Mononuclear cell (primary cell): ENCODE results near the gene DIO3. TPM values are rescaled to one million over a fixed set of nuclear protein-coding genes. Genes with fewer than 3 reads are reported as not detected.
"Not testable (repeated sequence)": the region's sequence is repeated elsewhere in the genome, so short reads cannot be mapped to it uniquely, and the experiment has no call there.

Experiments used
- H3K27me3 ChIP-seq: 2 replicates; pipeline ENCODE4 v1.6.0; 2011; ENCODE audit warnings: low read length, control low read depth; ENCODE audit not compliant: insufficient read depth
- H3K4me1 ChIP-seq: 2 replicates; pipeline ENCODE4 v1.5.1; 2011; ENCODE audit warnings: mild to moderate bottlenecking, low read length, control low read depth; ENCODE audit not compliant: insufficient read depth
- H3K4me3 ChIP-seq: 2 replicates; pipeline ENCODE4 v1.5.1; 2011; ENCODE audit warnings: mild to moderate bottlenecking, low read length, moderate library complexity
- H3K9me3 ChIP-seq: 2 replicates; pipeline ENCODE4 v1.5.1; 2011; ENCODE audit warnings: low read depth, mild to moderate bottlenecking, control low read depth, low read length
- total RNA-seq: library from RNA; depleted of rRNA; stranded (reverse); fragments of >200 nt; gene quantifications from one replicate; pipeline ENCODE4 v1.2.3, GENCODE V29; 2012

Gene DIO3
- total RNA-seq, 1 donor, result not detected

DNA sequence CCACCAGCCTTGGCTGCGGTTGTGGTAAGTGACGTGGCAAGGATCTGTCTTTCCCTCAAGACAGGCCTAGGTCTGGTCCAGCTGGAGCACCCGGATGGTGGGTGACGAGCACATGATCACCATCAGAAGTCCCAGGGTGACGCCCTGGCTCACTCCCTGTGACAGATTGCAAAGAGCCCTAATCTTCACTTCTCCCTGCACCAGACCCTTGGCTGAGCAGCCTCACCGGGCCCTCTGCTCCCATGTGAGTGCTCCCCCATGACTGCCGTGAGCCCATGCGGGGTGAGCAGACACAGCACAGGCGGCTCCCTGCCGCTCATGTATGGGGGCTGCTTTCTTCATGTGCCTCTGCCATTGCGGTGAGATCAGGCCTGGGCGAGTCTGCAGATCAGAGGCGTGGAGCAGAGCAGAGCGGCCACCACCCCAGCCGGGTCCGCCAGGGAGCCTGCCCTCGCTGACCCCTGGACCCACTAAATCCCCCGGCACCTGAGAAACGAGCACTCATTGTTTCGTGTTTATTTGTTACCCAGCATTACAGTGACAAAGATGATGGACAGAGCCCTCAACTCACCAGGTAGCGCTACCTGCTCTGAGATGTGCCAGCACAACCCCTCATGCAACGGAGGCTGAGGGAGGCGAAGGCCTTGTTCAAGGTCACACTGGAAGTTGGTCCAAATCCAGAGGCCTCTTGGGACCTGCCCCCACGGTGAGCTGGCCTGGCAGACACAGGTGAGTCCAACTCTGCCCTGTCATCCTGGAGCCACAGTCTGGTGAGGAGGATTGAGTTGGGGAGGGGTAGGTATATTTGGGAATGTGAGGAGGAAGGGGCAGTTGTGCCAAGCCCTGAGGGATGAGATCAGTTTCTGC, 9.3 kb upstream of the DIO3 start:
- no peaks in the 10 kb centered on the region for H3K27me3 ChIP-seq
- no peaks in the 10 kb centered on the region for H3K4me1 ChIP-seq
- no peak overlapping the region for H3K4me3 ChIP-seq
- no peaks in the 10 kb centered on the region for H3K9me3 ChIP-seq

DNA sequence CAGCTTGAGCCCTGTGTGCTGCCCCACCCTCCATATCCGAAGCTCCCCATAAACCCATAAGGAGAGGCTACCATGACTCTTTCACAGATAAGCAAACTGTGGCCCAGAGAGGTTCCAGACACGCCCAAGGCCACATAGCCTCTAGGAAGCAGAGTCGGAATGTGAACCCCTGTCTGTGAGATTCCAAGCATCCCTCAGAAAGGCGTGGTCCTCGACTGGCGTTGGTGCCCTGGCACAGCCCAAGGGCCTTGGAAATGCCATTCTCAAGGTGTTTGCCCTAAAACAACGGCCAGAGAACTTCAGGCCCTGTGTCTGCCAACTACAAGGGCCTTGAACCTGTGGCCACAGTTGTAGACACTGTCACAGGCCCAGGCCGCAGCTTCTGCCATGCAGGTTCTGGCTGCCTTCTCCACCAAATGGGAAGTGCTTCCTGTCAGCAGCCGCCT, 8.5 kb upstream of the DIO3 start:
- Histone ChIP-seq H3K4me3 (no peak overlapping the region), H3K4me1 (no peaks in the 10 kb centered on the region), H3K27me3 (no peaks in the 10 kb centered on the region), H3K9me3 (no peaks in the 10 kb centered on the region)

GRCh38 chr14:101553393-101553792, 7.9 kb upstream of the DIO3 start:
- Histone ChIP-seq H3K4me3 (no peak overlapping the region), H3K27me3 (peaks cover 2% of the 10 kb centered on the region), H3K9me3 (no peaks in the 10 kb centered on the region), H3K4me1 (no peaks in the 10 kb centered on the region)

GRCh38 chr14:101553931-101554330, 7.4 kb upstream of the DIO3 start:
- no peaks in the 10 kb centered on the region for H3K4me1 ChIP-seq
- H3K4me3 ChIP-seq, result no peak overlapping the region
- H3K9me3 ChIP-seq, result no peaks in the 10 kb centered on the region
- H3K27me3 ChIP-seq, result peaks cover 7% of the 10 kb centered on the region

DNA sequence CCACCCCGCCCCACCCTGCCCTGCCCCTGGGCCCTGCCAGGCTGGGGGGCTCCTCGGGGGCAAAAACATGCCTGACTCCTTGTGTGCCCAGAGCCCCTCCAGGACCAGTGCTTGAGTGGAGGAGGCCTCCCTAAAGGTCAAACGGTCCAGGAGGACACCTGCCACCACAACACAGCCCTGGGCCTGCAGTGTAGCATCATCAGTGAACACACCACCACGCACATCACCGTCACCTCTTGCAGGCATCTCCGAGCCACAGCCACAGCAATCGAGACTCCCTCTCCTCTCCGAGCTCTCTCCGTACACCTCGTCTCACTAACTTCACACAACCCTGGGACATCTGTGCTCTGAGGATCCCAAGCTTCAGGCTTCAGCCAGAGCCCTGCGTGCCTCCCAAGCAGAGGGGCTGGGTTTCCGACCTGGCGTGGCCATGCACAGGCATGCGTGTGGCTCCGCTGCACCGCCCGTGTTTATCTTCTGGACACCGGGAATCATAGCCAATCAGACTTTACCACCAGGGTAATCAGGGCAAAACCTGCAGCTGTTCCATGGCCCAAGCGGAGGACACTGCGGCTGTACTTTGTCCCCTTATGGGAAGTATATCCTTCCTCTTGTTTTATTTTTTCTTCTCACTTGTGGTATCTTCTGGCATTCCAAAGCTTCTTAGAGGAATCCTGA, 6.2 kb upstream of the DIO3 start:
- Histone ChIP-seq H3K4me1 (no peaks in the 10 kb centered on the region), H3K9me3 (no peaks in the 10 kb centered on the region), H3K27me3 (peaks cover 13% of the 10 kb centered on the region), H3K4me3 (no peak overlapping the region)

GRCh38 chr14:101555669-101556043, 5.6 kb upstream of the DIO3 start:
- H3K4me1 ChIP-seq, H3K9me3 ChIP-seq, H3K4me3 ChIP-seq: not testable (repeated sequence)
- peaks cover 13% of the 10 kb centered on the region for H3K27me3 ChIP-seq

DNA sequence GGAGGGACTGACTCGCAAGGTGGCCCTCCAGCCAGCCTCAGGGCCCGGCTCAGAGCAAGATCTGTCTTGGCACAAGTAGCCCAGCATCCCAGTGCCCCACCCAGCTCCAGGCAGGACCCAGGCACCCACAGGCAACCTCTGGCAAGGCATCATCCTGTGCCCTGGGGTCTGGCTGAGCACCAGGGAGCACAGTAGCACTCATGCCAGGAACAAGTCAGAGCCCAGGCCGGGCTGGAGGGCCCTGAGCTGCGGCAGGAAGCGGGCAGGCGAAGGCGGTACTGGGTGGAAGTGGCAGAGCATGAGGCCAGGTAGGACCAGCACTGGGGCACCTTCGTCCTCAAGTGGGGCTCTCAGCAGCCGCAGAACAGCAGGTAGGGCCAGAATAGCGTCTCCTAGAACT, 5.2 kb upstream of the DIO3 start:
- Histone ChIP-seq H3K9me3 (no peaks in the 10 kb centered on the region), H3K4me3 (no peak overlapping the region), H3K27me3 (peaks cover 13% of the 10 kb centered on the region), H3K4me1 (no peaks in the 10 kb centered on the region)

- no peaks in the 10 kb centered on the region for H3K9me3 ChIP-seq
- H3K4me3 ChIP-seq, result no peak overlapping the region
- peaks cover 17% of the 10 kb centered on the region for H3K27me3 ChIP-seq
- no peaks in the 10 kb centered on the region for H3K4me1 ChIP-seq
These were observed 4.6 kb upstream of the DIO3 start for GRCh38 chr14:101556566-101557320.

DNA sequence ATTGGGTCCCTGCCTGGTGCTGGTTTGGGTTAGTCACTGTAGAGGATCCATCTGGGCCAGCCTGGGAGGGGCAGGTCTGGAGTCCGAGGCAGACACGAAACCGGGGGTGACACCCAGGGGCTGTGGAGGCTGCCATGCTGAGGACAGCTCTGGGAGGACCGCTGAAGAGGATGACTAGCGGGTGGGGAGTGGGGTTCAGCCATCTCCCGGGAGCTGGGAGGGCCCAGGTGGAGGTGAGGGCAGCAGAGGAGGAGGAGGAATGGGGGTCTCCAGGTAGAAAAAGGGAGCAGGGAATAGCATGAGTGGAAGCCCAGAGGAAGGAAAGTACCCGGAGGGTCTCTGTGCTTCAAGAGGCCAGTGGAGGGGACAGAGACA, 4.0 kb upstream of the DIO3 start:
- no peaks in the 10 kb centered on the region for H3K4me1 ChIP-seq
- no peaks in the 10 kb centered on the region for H3K9me3 ChIP-seq
- H3K4me3 ChIP-seq, result no peak overlapping the region
- H3K27me3 ChIP-seq, result peaks cover 23% of the 10 kb centered on the region

DNA sequence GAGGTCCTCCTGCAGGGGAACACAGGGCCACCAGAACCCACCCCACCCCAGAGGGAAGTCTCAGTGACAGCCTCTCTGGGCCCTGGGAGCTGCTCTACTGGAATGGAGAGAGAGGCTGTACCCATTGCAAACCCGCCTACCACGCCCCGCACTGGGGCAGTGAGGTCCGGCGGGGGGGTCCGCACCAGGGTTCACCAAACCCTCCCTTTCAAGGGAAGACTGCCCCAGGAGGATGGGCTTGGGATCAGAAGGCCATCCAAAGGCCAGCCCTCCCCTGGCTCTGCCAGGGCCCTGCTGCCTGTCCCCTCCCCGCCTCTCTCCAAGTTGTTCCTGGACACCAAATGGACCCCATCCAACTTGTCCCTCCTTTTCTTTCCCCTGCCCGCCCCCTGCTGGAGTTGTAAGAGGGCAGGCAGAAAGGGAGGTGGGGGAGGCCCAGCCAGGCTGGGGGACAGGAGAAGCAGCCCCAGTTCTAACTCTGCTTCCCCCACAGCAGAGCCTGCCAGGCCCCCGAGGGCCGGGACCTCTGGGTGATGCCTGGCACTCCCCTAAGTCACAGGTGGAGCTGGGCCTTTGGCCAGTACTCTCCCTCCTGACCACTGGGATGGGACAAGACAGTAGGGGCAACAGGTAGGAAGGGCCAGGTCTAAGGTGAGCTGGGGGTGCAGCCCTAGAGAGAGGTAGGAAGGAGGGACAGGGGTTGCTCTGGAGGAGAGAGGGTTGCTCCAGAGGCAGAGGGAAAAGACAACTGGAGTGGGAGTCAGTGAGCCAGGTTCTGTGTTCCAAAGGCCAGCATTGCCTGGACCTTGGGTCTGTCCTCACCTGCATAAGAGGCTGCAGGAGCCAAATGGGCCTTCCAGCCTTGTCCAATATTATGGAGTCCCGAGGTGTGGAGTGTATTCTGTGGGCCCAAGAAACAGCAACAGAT, 3.2 kb upstream of the DIO3 start:
- Histone ChIP-seq H3K27me3 (peaks cover 30% of the 10 kb centered on the region), H3K4me3 (no peak overlapping the region), H3K9me3 (no peaks in the 10 kb centered on the region), H3K4me1 (no peaks in the 10 kb centered on the region)

GRCh38 chr14:101558739-101559240, 2.5 kb upstream of the DIO3 start:
- H3K27me3 ChIP-seq, result peaks cover 37% of the 10 kb centered on the region
- H3K4me1 ChIP-seq, result no peaks in the 10 kb centered on the region
- H3K9me3 ChIP-seq, result no peaks in the 10 kb centered on the region
- no peak overlapping the region for H3K4me3 ChIP-seq

DNA sequence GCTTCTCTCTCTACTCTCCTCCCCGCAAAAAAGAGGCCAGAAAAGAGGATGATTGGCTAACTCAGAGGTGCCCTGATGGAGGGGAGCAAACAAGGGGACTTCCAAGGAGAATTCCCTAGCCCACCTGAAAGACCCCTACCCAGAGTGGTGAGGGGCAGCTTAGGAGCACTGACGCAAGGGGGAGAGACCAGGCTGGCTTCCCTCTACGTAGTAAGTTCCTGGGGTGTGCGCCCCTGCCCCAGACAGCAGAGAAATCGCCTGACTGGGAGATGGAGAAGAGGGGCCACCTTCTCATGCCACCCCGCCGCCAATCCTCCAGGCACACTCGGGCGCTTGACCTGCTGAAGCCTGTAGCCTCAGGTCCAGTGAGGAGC, 2.1 kb upstream of the DIO3 start:
- Histone ChIP-seq H3K9me3 (no peaks in the 10 kb centered on the region), H3K27me3 (peaks cover 41% of the 10 kb centered on the region), H3K4me3 (no peak overlapping the region), H3K4me1 (no peaks in the 10 kb centered on the region)

GRCh38 chr14:101559624-101560533, 1.4 kb upstream of the DIO3 start:
- Histone ChIP-seq H3K27me3 (peaks cover 46% of the 10 kb centered on the region), H3K4me1 (no peaks in the 10 kb centered on the region), H3K9me3 (no peaks in the 10 kb centered on the region), H3K4me3 (no peak overlapping the region)
